HG03135 (cell line): Measurements from ENCODE around the gene PHACTR3.

Source experiments
- ATAC-seq: cut with Tn5 transposase; IDR thresholded peaks from one replicate; pipeline ENCODE4 v1.9.1; 2021; ENCODE audit warnings: mild to moderate bottlenecking, moderate library complexity; ENCODE audit not compliant: unreplicated experiment

PHACTR3 gene

GRCh38 chr20:59746155-59746554 is 141.8 kb downstream of the PHACTR3 start:
- no peak for ATAC-seq

- ATAC-seq = no peak
Measured at GRCh38 chr20:59747671-59748515, 143.6 kb downstream of the PHACTR3 start.

- no peak for ATAC-seq
Measured at GRCh38 chr20:59748619-59749191, 144.4 kb downstream of the PHACTR3 start.

GRCh38 chr20:59749301-59749700 is 145.0 kb downstream of the PHACTR3 start:
- ATAC-seq = no peak

GRCh38 chr20:59750209-59750840 is 146.0 kb downstream of the PHACTR3 start:
- no peak for ATAC-seq

GRCh38 chr20:59751075-59751711 is 146.9 kb downstream of the PHACTR3 start:
- peak; percentile 52 for ATAC-seq

GRCh38 chr20:59752101-59752586 is 147.8 kb downstream of the PHACTR3 start:
- ATAC-seq = peak; percentile 75

GRCh38 chr20:59752704-59753460 is 148.5 kb downstream of the PHACTR3 start:
- peak; percentile 43 for ATAC-seq

- ATAC-seq = no peak
Measured at GRCh38 chr20:59753836-59754235, 149.5 kb downstream of the PHACTR3 start.

GRCh38 chr20:59754551-59754950 is 150.2 kb downstream of the PHACTR3 start:
- ATAC-seq = no peak

GRCh38 chr20:59756241-59756640 is 151.9 kb downstream of the PHACTR3 start:
- ATAC-seq = no peak

- no peak for ATAC-seq
Measured at GRCh38 chr20:59764037-59764436, 159.7 kb downstream of the PHACTR3 start.

GRCh38 chr20:59765599-59766177 is 161.3 kb downstream of the PHACTR3 start:
- no peak for ATAC-seq

- no peak for ATAC-seq
Measured at GRCh38 chr20:59767656-59768055, 163.3 kb downstream of the PHACTR3 start.

GRCh38 chr20:59770270-59770669 is 165.9 kb downstream of the PHACTR3 start:
- no peak for ATAC-seq

- no peak for ATAC-seq
Measured at GRCh38 chr20:59770851-59771250, 166.5 kb downstream of the PHACTR3 start.

GRCh38 chr20:59771506-59772372 is 167.4 kb downstream of the PHACTR3 start:
- no peak for ATAC-seq

GRCh38 chr20:59772373-59772705 is 168.0 kb downstream of the PHACTR3 start:
- ATAC-seq = no peak
